Measurements from ENCODE around the gene NOP56. TPM values are rescaled to one million over a fixed set of nuclear protein-coding genes. Genes with fewer than 3 reads are reported as not detected.

Gene NOP56
- total and polyA plus RNA-seq, 2 donors from 2014 or later, result 68.8 to 110 TPM

GRCh38 chr20:2657241-2657640, 4.8 kb downstream of the NOP56 start:
- H3K27me3 ChIP-seq (ENCODE audit: control insufficient read depth, insufficient read depth, low read length), result no peaks in the 10 kb centered on the region
- no peak for FAIRE-seq
- no peak overlapping the region for H3K27ac ChIP-seq (ENCODE audit: low read depth in 2 of 2, low read length in 2 of 2)
- peaks cover 29 to 81% (median 45%) of the 10 kb centered on the region in 3 donors for H3K36me3 ChIP-seq (ENCODE audit: control insufficient read depth in 2 of 3, insufficient read depth in 3 of 3, low read length in 3 of 3)
- no peak overlapping the region for H3K4me3 ChIP-seq (ENCODE audit: low read length in 3 of 3)
- H3K9me3 ChIP-seq (ENCODE audit: control insufficient read depth in 2 of 3, insufficient read depth in 1 of 3, low read length in 3 of 3), result no peaks in the 10 kb centered on the region
- no peak for DNase-seq
- H3K9ac ChIP-seq (ENCODE audit: low read length in 3 of 3), result no peak overlapping the region
- H3K4me1 ChIP-seq (ENCODE audit: control insufficient read depth in 2 of 3, insufficient read depth in 2 of 3, low read depth in 1 of 3, low read length in 3 of 3), result peaks cover 0 to 11% (median 5%) of the 10 kb centered on the region in 3 donors
- no peak for TF ChIP-seq CTCF (IDR thresholded peaks at IDR 0.05; ENCODE audit: borderline replicate concordance, extremely low read depth, insufficient read depth)
- intact Hi-C loops (cut with DNase I), result no loop called here

GRCh38 chr20:2657674-2658073, 5.2 kb downstream of the NOP56 start:
- DNase-seq, result no peak
- H3K27me3 ChIP-seq (ENCODE audit: control insufficient read depth, insufficient read depth, low read length), result no peaks in the 10 kb centered on the region
- intact Hi-C loops (cut with DNase I), result no loop called here
- H3K4me3 ChIP-seq (ENCODE audit: low read length in 3 of 3), result no peak overlapping the region
- no peak for FAIRE-seq
- TF ChIP-seq CTCF (IDR thresholded peaks at IDR 0.05; ENCODE audit: borderline replicate concordance, extremely low read depth, insufficient read depth), result no peak
- H3K9me3 ChIP-seq (ENCODE audit: control insufficient read depth in 2 of 3, insufficient read depth in 1 of 3, low read length in 3 of 3), result no peaks in the 10 kb centered on the region
- H3K9ac ChIP-seq (ENCODE audit: low read length in 3 of 3), result no peak overlapping the region
- peaks cover 29 to 82% (median 45%) of the 10 kb centered on the region in 3 donors for H3K36me3 ChIP-seq (ENCODE audit: control insufficient read depth in 2 of 3, insufficient read depth in 3 of 3, low read length in 3 of 3)
- H3K4me1 ChIP-seq (ENCODE audit: control insufficient read depth in 2 of 3, insufficient read depth in 2 of 3, low read depth in 1 of 3, low read length in 3 of 3), result peaks cover 0 to 11% (median 5%) of the 10 kb centered on the region in 3 donors
- H3K27ac ChIP-seq (ENCODE audit: low read depth in 2 of 2, low read length in 2 of 2), result no peak overlapping the region

- no peak for FAIRE-seq
Observed at GRCh38 chr20:2658414-2659354, 6.3 kb downstream of the NOP56 start.

More at GRCh38 chr20:2658414-2659354, 6.3 kb downstream of the NOP56 start:
- no peak overlapping the region for H3K4me3 ChIP-seq (ENCODE audit: low read length in 3 of 3)
- peaks cover 29 to 82% (median 45%) of the 10 kb centered on the region in 3 donors for H3K36me3 ChIP-seq (ENCODE audit: control insufficient read depth in 2 of 3, insufficient read depth in 3 of 3, low read length in 3 of 3)
- H3K27ac ChIP-seq (ENCODE audit: low read depth in 2 of 2, low read length in 2 of 2), result no peak overlapping the region
- no peak for DNase-seq
- no peak for TF ChIP-seq CTCF (IDR thresholded peaks at IDR 0.05; ENCODE audit: borderline replicate concordance, extremely low read depth, insufficient read depth)
- no peaks in the 10 kb centered on the region for H3K9me3 ChIP-seq (ENCODE audit: control insufficient read depth in 2 of 3, insufficient read depth in 1 of 3, low read length in 3 of 3)
- intact Hi-C loops (cut with DNase I), result no loop called here
- no peaks in the 10 kb centered on the region for H3K27me3 ChIP-seq (ENCODE audit: control insufficient read depth, insufficient read depth, low read length)
- no peak overlapping the region for H3K9ac ChIP-seq (ENCODE audit: low read length in 3 of 3)
- H3K4me1 ChIP-seq (ENCODE audit: control insufficient read depth in 2 of 3, insufficient read depth in 2 of 3, low read depth in 1 of 3, low read length in 3 of 3), result peaks cover 2 to 10% (median 5%) of the 10 kb centered on the region in 3 donors
